ENCODE data around the gene SLC2A9. TPM values are rescaled to one million over a fixed set of nuclear protein-coding genes. Genes with fewer than 3 reads are reported as not detected.

The SLC2A9 gene
- total and polyA plus RNA-seq, 8 donors = 2.2 to 19.0 (median 4.3) TPM

DNA sequence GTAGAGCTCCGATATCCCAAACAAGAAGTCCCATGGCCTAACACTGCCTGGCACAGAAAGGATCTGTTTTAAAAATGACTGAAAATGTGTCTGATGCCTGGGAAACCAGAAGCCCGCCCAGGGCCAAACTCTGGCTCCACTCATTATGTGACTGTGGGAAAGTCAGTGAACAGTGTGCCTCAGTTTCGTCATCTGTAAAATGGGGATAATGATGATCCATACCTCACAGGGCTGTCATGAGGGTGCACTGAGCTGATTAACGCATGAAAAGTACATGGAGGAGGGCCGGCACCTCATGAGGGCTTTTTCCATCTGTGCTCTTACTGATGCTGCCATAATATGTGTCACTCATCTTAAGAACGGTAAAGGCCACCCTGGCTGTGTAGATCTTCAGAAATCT is 5.1 kb downstream of the SLC2A9 start:
- Histone ChIP-seq H3K9me3 (no peaks in the 10 kb centered on the region), H3K4me3 (no peak overlapping the region), H3K27me3 (no peaks in the 10 kb centered on the region), H3K27ac (no peak overlapping the region), H3K4me1 (peaks cover 4 to 27% of the 10 kb centered on the region in 2 donors), H3K36me3 (no peaks in the 10 kb centered on the region)
- intact Hi-C loops (cut with DNase I) = loop anchor here in 1 of 2 donors (5.0 kb wide), 1 partner anchor 254 kb away; no protein-coding TSS in a partner anchor
- DNase-seq (no peak), ATAC-seq (no peak)
- TF ChIP-seq, protein P1, sequence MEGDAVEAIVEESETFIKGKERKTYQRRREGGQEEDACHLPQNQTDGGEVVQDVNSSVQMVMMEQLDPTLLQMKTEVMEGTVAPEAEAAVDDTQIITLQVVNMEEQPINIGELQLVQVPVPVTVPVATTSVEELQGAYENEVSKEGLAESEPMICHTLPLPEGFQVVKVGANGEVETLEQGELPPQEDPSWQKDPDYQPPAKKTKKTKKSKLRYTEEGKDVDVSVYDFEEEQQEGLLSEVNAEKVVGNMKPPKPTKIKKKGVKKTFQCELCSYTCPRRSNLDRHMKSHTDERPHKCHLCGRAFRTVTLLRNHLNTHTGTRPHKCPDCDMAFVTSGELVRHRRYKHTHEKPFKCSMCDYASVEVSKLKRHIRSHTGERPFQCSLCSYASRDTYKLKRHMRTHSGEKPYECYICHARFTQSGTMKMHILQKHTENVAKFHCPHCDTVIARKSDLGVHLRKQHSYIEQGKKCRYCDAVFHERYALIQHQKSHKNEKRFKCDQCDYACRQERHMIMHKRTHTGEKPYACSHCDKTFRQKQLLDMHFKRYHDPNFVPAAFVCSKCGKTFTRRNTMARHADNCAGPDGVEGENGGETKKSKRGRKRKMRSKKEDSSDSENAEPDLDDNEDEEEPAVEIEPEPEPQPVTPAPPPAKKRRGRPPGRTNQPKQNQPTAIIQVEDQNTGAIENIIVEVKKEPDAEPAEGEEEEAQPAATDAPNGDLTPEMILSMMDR (IDR thresholded peaks at IDR 0.05) = no peak

DNA sequence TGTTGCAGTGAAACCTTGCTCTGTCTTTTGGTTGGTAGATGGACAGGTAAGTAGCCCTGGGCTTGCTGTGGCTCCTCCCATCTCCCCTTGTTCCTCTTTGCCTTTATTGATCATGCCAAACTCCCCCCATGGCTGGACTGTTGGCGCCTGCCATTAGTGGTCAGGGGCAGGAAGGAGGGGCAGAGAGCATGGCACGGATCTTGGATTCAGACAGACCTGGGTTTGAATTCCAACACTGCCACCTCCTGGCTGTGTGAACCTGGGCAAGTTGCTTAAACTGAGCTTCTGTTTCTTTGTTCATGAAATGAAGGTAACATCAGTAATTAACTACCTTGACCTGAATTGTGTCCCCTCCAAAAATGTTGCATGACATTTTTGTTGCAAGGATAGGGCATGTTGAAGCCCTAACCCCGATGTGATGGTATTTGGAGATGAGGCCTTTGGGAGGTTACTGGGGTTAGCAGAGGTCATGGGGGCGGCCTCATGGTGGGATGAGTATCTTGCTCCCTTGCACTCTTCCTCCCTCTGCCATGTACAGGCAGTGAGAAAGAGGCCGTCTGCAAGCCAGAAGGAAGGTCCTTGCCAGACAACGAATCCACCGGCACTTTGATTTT is 6.0 kb downstream of the SLC2A9 start:
- TF ChIP-seq, protein P1 (IDR thresholded peaks at IDR 0.05) = peak; percentile 32 to 40
- H3K9me3 ChIP-seq = no peaks in the 10 kb centered on the region
- intact Hi-C loops (cut with DNase I) = loop anchor here in 1 of 2 donors (5.0 kb wide), 1 partner anchor 253 kb away; no protein-coding TSS in a partner anchor

DNA sequence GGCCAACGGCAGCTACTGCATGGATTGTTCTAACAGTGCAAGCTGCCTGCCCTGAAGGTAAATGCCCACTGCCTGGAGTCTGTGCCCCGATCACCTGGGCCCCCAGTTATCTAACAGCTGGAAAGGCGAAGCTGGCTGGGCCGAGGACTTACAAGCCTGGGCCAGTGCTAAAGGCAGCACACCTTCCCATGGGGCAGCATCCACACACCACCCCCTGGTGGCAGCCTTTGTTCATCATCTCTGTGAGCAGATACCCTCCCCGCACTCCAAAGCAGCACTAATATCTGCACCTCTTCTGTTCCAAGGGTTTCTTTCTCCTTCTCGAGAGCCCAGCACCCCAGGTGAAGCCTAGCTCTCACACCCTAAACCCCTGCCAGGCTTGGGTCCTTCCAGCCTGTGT is 7.6 kb downstream of the SLC2A9 start:
- DNase-seq (no peak), ATAC-seq (peak; percentile 66)
- H3K4me1 ChIP-seq = peaks cover 0 to 7% of the 10 kb centered on the region in 2 donors
- no peak overlapping the region for H3K4me3 ChIP-seq
- no peaks in the 10 kb centered on the region for H3K27me3 ChIP-seq
- H3K27ac ChIP-seq = no peak overlapping the region
- no peaks in the 10 kb centered on the region for H3K9me3 ChIP-seq
- intact Hi-C loops (cut with DNase I) = no loop called here
- TF ChIP-seq, protein P1 (IDR thresholded peaks at IDR 0.05) = peak; percentile 12 to 49
- H3K36me3 ChIP-seq = no peaks in the 10 kb centered on the region

More for the DNA sequence above, 6.0 kb downstream of the SLC2A9 start:
- Histone ChIP-seq H3K36me3 (no peaks in the 10 kb centered on the region), H3K4me3 (no peak overlapping the region), H3K27me3 (no peaks in the 10 kb centered on the region), H3K27ac (no peak overlapping the region), H3K4me1 (peaks cover 4 to 18% of the 10 kb centered on the region in 2 donors)
- peak in 1 of 4 donors; percentile 54 for DNase-seq
- ATAC-seq = no peak

DNA sequence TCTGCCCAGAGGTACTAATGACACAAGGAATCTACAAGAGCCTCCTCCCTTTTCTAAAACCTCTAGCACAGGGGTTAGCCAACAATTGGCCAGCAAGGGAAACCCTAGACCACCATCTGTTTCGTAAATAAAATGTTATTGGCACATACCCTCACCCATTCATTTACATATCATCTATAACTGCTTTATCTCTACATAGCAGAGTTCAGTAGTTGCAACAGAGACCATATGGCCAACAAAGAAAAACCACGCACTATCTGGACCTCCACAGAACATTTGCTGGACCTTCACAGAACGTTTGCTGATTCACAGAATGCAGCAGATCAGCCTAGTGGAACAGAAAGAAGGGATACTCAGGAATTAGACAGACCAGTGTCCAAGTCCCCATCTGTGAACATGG is 9.4 kb downstream of the SLC2A9 start:
- DNase-seq (no peak), ATAC-seq (no peak)

DNA sequence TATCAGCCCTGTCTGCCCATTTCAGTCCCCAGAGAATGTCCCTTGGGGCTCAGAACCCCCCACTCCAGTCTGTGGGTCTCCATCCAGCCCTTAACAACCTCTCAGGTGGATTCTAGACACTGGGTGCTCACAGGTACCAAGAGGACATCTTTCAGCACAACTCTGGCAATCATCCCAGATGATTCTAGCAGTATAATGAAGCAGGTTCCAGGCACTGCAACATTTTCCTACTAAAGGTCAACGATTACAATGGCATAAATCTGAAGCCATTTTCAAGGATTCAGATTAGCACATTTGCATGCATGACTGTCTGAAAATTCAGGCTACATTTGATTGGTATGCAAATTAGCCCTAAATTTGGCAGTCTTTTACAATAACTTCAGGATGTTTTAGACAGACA is 10.0 kb downstream of the SLC2A9 start:
- Histone ChIP-seq H3K9me3 (no peaks in the 10 kb centered on the region), H3K4me1 (peaks cover 22 to 24% of the 10 kb centered on the region in 2 donors), H3K4me3 (no peak overlapping the region), H3K27me3 (no peaks in the 10 kb centered on the region), H3K36me3 (no peaks in the 10 kb centered on the region), H3K27ac (no peak overlapping the region)
- DNase-seq (no peak), ATAC-seq (no peak)
- TF ChIP-seq, protein P1 (IDR thresholded peaks at IDR 0.05) = no peak
- intact Hi-C loops (cut with DNase I) = no loop called here

More for the DNA sequence above, 9.4 kb downstream of the SLC2A9 start:
- Histone ChIP-seq H3K36me3 (no peaks in the 10 kb centered on the region), H3K27me3 (no peaks in the 10 kb centered on the region), H3K4me1 (peaks cover 17 to 18% of the 10 kb centered on the region in 2 donors), H3K27ac (no peak overlapping the region), H3K4me3 (no peak overlapping the region), H3K9me3 (no peaks in the 10 kb centered on the region)
- intact Hi-C loops (cut with DNase I) = no loop called here
- TF ChIP-seq, protein P1 (IDR thresholded peaks at IDR 0.05) = no peak

All from left lung (tissue), 10 donors.